Activated CD4-positive, alpha-beta T cell treated with anti-CD3 and anti-CD28 coated beads for 36 hours (primary cell): ENCODE results near the gene C2orf68. TPM values are rescaled to one million over a fixed set of nuclear protein-coding genes. Genes with fewer than 3 reads are reported as not detected.
A peak's percentile ranks its signal among the peaks of the same experiment; 100 is the strongest.
"Not testable (repeated sequence)": the region's sequence is repeated elsewhere in the genome, so short reads cannot be mapped to it uniquely, and the experiment has no call there.

Experiments used
- ATAC-seq: fragments of 200-7000 bp; cut with Tn5 transposase; one replicate; pipeline ENCODE4 v1.10.0; 2021; ENCODE audit warnings: mild to moderate bottlenecking, moderate library complexity
- CTCF ChIA-PET: fragments of 350-600 bp; sonication (Branson Sonifier 250); formaldehyde crosslinking; loops from one replicate; lab custom pipeline; 2021; ENCODE audit warnings: antibody characterized with exemption; lab: Charles Lee
- POLR2A ChIA-PET: fragments of 350-600 bp; sonication (Branson Sonifier 250); formaldehyde crosslinking; loops from one replicate; lab custom pipeline; 2021; ENCODE audit warnings: antibody characterized with exemption, inconsistent platforms; lab: Charles Lee
- DNase-seq: peaks from one replicate; pipeline ENCODE4 v3.0.0-alpha.2; 2020
- H3K27ac Mint-ChIP-seq: one replicate; pipeline ENCODE4 v1.8.0; 2021; ENCODE audit warnings: mixed read lengths
- H3K27me3 Mint-ChIP-seq: one replicate; pipeline ENCODE4 v1.8.0; 2021; ENCODE audit warnings: mixed read lengths
- H3K36me3 Mint-ChIP-seq: one replicate; pipeline ENCODE4 v1.8.0; 2021; ENCODE audit warnings: low read depth, mixed read lengths
- H3K4me1 Mint-ChIP-seq: one replicate; pipeline ENCODE4 v1.8.0; 2021; ENCODE audit warnings: mixed read lengths
- H3K4me3 Mint-ChIP-seq: one replicate; pipeline ENCODE4 v1.8.0; 2021; ENCODE audit warnings: mild to moderate bottlenecking, moderate library complexity, mixed read lengths
- H3K9me3 Mint-ChIP-seq: one replicate; pipeline ENCODE4 v1.8.0; 2021; ENCODE audit warnings: low read depth, mixed read lengths
- intact Hi-C, 2 experiments: fragments of 100-400 bp; cut with DNase I in 1 of 2; cut with micrococcal nuclease in 1 of 2; formaldehyde crosslinking; loops; one replicate each; pipeline versions ENCODE4 v1.14.2 to v1.15.1; 2022 to 2024; cut with DNase I, micrococcal nuclease
- total RNA-seq, 2 experiments: library from RNA; stranded (reverse); gene quantifications; one replicate each; pipeline ENCODE4 v1.2.3, GENCODE V29; 2021

The C2orf68 gene
- total RNA-seq, 2 experiments from 2014 or later: 33.7 to 47.2 TPM

GRCh38 chr2:85561280-85562212 lies 50.3 kb downstream of the C2orf68 start, which contains the start of gene GGCX:
TSS of gene GGCX (minus strand) at chr2:85561493. CDS start at chr2:85561428, 65 bp downstream.
- Mint-ChIP-seq H3K4me1 (peaks cover 33% of the 10 kb centered on the region), H3K36me3 (peaks cover 8% of the 10 kb centered on the region), H3K27me3 (no peaks in the 10 kb centered on the region), H3K27ac (peak within 1 kb of the TSS; percentile 93), H3K9me3 (no peaks in the 10 kb centered on the region), H3K4me3 (peak within 1 kb of the TSS; percentile 95)
- DNase-seq (peak; percentile 98), ATAC-seq (peak; percentile 94)
- POLR2A ChIA-PET: interaction anchor here (0.5 to 3.0 kb wide), 7 partner anchors 11 to 546 kb away, joined by 3 to 18 read pairs (median 4); partner anchors contain the start of genes ELMOD3, MAT2A, RETSAT and RNF181
- CTCF ChIA-PET: interaction anchor here (0.7 to 6.0 kb wide), 6 partner anchors 12 to 142 kb away, joined by 3 to 60 read pairs (median 4); partner anchors contain the start of gene MAT2A
- intact Hi-C loops: loop anchor here (1.0 to 2.0 kb wide), 14 partner anchors 16 to 233 kb away; partner anchors contain the start of genes ELMOD3 (in 2 of the 2), RETSAT (in 2 of the 2), TMEM150A (in 2 of the 2) and C2orf68 (in 1 of the 2)

DNA sequence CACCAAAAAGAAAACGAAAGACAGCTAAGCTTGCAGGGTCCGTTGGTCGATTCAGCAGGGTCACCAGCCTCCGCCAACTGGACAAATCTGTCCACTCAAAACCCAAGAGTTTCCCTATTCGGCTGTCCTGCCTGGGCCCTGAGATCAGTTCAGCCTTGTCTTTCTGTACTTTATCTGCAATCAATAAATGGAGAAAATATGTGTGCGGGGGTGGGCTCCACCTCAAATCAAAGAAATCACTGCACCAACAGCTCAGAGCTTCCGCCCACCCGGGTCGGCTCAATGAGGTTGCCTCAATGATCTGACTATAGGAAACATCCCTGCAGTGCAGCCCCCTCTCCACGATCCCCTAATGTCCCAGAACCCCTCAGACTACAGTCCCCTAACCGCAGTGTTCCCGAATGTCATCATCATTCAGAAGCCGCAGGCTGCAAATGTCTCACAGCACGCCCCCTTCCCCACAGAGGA lies 51.0 kb downstream of the C2orf68 start:
- ChIA-PET CTCF (interaction anchor here (0.6 to 6.0 kb wide), 9 partner anchors 11 to 141 kb away, joined by 3 to 60 read pairs (median 5); partner anchors contain the start of genes MAT2A and TMEM150A), POLR2A (interaction anchor here (0.6 to 3.0 kb wide), 7 partner anchors 10 to 143 kb away, joined by 3 to 18 read pairs (median 4); partner anchors contain the start of gene MAT2A)
- peak; percentile 34 for ATAC-seq
- Mint-ChIP-seq H3K4me1 (peaks cover 33% of the 10 kb centered on the region), H3K27me3 (no peaks in the 10 kb centered on the region), H3K27ac (peak overlapping the region; percentile 88), H3K9me3 (no peaks in the 10 kb centered on the region), H3K4me3 (peak overlapping the region; percentile 95), H3K36me3 (peaks cover 11% of the 10 kb centered on the region)
- DNase-seq: no peak
- intact Hi-C loops: loop anchor here (1.0 to 2.0 kb wide), 14 partner anchors 16 to 233 kb away; partner anchors contain the start of genes ELMOD3 (in 2 of the 2), RETSAT (in 2 of the 2), TMEM150A (in 2 of the 2) and C2orf68 (in 1 of the 2)

GRCh38 chr2:85560403-85560726 lies 51.5 kb downstream of the C2orf68 start:
- H3K9me3 Mint-ChIP-seq, ATAC-seq, H3K27me3 Mint-ChIP-seq, DNase-seq: not testable (repeated sequence)
- ChIA-PET CTCF (interaction anchor here (0.6 to 6.0 kb wide), 6 partner anchors 10 to 140 kb away, joined by 3 to 60 read pairs (median 5); partner anchors contain the start of genes MAT2A and TMEM150A), POLR2A (interaction anchor here (0.6 to 3.0 kb wide), 6 partner anchors 9 to 143 kb away, joined by 3 to 18 read pairs (median 4); partner anchors contain the start of gene MAT2A)
- peaks cover 15% of the 10 kb centered on the region for H3K36me3 Mint-ChIP-seq
- peak overlapping the region; percentile 88 for H3K27ac Mint-ChIP-seq
- peak overlapping the region; percentile 95 for H3K4me3 Mint-ChIP-seq
- intact Hi-C loops: loop anchor here in 1 of 2 experiments (2.0 kb wide), 2 partner anchors 18 to 42 kb away; partner anchors contain the start of gene TMEM150A
- H3K4me1 Mint-ChIP-seq: peaks cover 33% of the 10 kb centered on the region

DNA sequence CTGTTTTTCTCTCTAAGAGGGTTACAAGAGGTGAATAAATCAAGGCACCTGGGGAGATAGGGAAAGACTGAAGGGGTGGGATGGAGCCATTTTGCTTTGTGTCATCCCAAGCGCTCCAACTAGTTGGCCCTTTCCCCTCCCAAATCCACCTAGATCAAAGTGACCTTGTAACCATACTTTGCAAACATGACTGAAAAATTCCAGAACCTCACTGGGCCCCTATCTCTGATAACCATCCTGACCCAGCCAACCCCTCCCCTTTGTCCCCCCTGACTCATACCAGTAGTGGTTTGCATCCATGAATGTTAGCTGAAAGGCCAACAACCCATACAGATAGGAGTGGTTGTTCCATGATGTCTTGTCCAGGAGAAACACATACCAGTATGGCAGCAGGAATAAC lies 53.7 kb downstream of the C2orf68 start:
- DNase-seq: no peak
- Mint-ChIP-seq H3K36me3 (peaks cover 25% of the 10 kb centered on the region), H3K27ac (peak overlapping the region; percentile 7), H3K4me3 (no peak overlapping the region), H3K27me3 (no peaks in the 10 kb centered on the region), H3K9me3 (no peaks in the 10 kb centered on the region), H3K4me1 (peaks cover 29% of the 10 kb centered on the region)
- CTCF ChIA-PET: interaction anchor here (1.0 to 6.0 kb wide), 3 partner anchors 8 to 167 kb away, joined by 3 to 60 read pairs (median 4); no protein-coding TSS in a partner anchor
- intact Hi-C loops: no loop called here
- POLR2A ChIA-PET: no interaction called here
- ATAC-seq: no peak

- Mint-ChIP-seq H3K27me3 (no peaks in the 10 kb centered on the region), H3K4me1 (peaks cover 29% of the 10 kb centered on the region), H3K36me3 (peaks cover 35% of the 10 kb centered on the region), H3K9me3 (no peaks in the 10 kb centered on the region), H3K27ac (no peak overlapping the region), H3K4me3 (no peak overlapping the region)
- intact Hi-C loops: loop anchor here in 1 of 2 experiments (2.0 kb wide), 1 partner anchor 16 kb away; no protein-coding TSS in a partner anchor
- POLR2A ChIA-PET: interaction anchor here (1.4 to 1.8 kb wide), 2 partner anchors 11 to 13 kb away, joined by 8 to 20 read pairs; no protein-coding TSS in a partner anchor
- ATAC-seq (no peak), DNase-seq (no peak)
- CTCF ChIA-PET: interaction anchor here (1.0 to 10.6 kb wide), 5 partner anchors 7 to 136 kb away, joined by 3 to 205 read pairs (median 4); partner anchors contain the start of gene SH2D6
Measured at GRCh38 chr2:85557130-85557529, 54.7 kb downstream of the C2orf68 start.

Other genes with a start within 250 kb of the C2orf68 start
- gene CAPG, start 201.7 kb downstream of the C2orf68 start, total RNA-seq: 10 to 100 TPM; 28.3 to 45.6 TPM
- 1 to 10 TPM; 1.7 to 2.2 TPM for gene SH2D6, start 193.4 kb downstream of the C2orf68 start, total RNA-seq
- 100 to 1,000 TPM; 226 to 259 TPM for gene MAT2A, start 72.9 kb downstream of the C2orf68 start, total RNA-seq
- 10 to 100 TPM; 20.1 to 22.2 TPM for gene GGCX, start 50.6 kb downstream of the C2orf68 start, total RNA-seq
- 100 to 1,000 TPM in 1 of 2 experiments, 10 to 100 TPM in 1; 98.3 to 106 TPM for gene VAMP8, start 34.5 kb downstream of the C2orf68 start, total RNA-seq
- gene VAMP5, start 27.6 kb downstream of the C2orf68 start, total RNA-seq: 10 to 100 TPM; 21.4 to 26.7 TPM
- gene RNF181, start 16.3 kb downstream of the C2orf68 start, total RNA-seq: 100 to 1,000 TPM; 113 to 140 TPM
- 1 to 10 TPM; 1.3 to 2.5 TPM for gene TMEM150A, start 9.4 kb downstream of the C2orf68 start, total RNA-seq
- 10 to 100 TPM; 81.2 to 95.3 TPM for gene USP39, start 4.1 kb upstream of the C2orf68 start, total RNA-seq
- not detected for gene SFTPB, start 56.1 kb upstream of the C2orf68 start, total RNA-seq
- 10 to 100 TPM; 18.9 to 21.6 TPM for gene GNLY, start 82.3 kb upstream of the C2orf68 start, total RNA-seq
- gene ATOH8, start 141.9 kb upstream of the C2orf68 start, total RNA-seq: not detected